GM12892 (cell line): ENCODE results near the gene OR10A3. TPM values are rescaled to one million over a fixed set of nuclear protein-coding genes. Genes with fewer than 3 reads are reported as not detected.
"Not testable (repeated sequence)": the region's sequence is repeated elsewhere in the genome, so short reads cannot be mapped to it uniquely, and the experiment has no call there.

Experiments
- DNase-seq: peaks from one replicate; pipeline ENCODE4 v3.0.0; 2011; ENCODE audit not compliant: insufficient read length
- FAIRE-seq: peaks from 2 replicates; lab custom pipeline; 2011; peaks lifted over from hg19 to GRCh38; lab: Jason Lieb, UNC
- POLR2A ChIP-seq: IDR thresholded peaks from 2 replicates; pipeline ENCODE4 v1.6.1; 2011; ENCODE audit warnings: low read depth, low read length, control low read depth
- POLR2AphosphoS5 ChIP-seq: IDR thresholded peaks from 2 replicates; pipeline ENCODE4 v1.6.1; 2011; ENCODE audit warnings: low read depth, low read length, control low read depth
- TAF1 ChIP-seq: IDR thresholded peaks from 2 replicates; pipeline ENCODE4 v1.6.1; 2011; ENCODE audit warnings: low read depth, mild to moderate bottlenecking, control low read depth, low read length, borderline replicate concordance
- polyA plus RNA-seq: library from polyadenylated mRNA; unstranded; fragments of >200 nt; gene quantifications from one replicate; pipeline ENCODE4 v1.2.1, GENCODE V29; 2012; ENCODE audit warnings: missing spikeins, inconsistent platforms; ENCODE audit not compliant: missing spikeins

OR10A3 gene, protein sequence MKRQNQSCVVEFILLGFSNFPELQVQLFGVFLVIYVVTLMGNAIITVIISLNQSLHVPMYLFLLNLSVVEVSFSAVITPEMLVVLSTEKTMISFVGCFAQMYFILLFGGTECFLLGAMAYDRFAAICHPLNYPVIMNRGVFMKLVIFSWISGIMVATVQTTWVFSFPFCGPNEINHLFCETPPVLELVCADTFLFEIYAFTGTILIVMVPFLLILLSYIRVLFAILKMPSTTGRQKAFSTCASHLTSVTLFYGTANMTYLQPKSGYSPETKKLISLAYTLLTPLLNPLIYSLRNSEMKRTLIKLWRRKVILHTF
- not detected for polyA plus RNA-seq

GRCh38 chr11:7941608-7942007 is at the start of gene OR10A3:
Gene OR10A3 (minus strand): TSS chr11:7941708. CDS start chr11:7939520, 2,188 bp downstream.
- no peak for FAIRE-seq
- DNase-seq: no peak
- TF ChIP-seq POLR2A: no peak
- no peak for TF ChIP-seq TAF1
- TF ChIP-seq POLR2AphosphoS5: no peak

DNA sequence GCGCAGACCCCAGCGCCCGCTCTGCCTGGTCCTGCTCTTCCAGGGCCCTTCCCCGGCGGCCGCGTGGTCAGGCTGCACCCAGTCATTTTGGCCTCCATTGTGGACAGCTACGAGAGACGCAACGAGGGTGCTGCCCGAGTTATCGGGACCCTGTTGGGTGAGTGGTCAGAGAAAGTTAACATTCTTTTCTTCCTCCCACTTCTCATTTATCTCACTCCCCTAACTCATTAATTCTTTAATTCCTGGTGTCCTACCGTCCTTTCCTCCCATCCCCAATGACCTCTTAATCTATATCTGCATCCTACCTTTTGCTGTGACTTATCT is 46.0 kb upstream of the OR10A3 start:
- not testable (repeated sequence) for FAIRE-seq, DNase-seq

DNA sequence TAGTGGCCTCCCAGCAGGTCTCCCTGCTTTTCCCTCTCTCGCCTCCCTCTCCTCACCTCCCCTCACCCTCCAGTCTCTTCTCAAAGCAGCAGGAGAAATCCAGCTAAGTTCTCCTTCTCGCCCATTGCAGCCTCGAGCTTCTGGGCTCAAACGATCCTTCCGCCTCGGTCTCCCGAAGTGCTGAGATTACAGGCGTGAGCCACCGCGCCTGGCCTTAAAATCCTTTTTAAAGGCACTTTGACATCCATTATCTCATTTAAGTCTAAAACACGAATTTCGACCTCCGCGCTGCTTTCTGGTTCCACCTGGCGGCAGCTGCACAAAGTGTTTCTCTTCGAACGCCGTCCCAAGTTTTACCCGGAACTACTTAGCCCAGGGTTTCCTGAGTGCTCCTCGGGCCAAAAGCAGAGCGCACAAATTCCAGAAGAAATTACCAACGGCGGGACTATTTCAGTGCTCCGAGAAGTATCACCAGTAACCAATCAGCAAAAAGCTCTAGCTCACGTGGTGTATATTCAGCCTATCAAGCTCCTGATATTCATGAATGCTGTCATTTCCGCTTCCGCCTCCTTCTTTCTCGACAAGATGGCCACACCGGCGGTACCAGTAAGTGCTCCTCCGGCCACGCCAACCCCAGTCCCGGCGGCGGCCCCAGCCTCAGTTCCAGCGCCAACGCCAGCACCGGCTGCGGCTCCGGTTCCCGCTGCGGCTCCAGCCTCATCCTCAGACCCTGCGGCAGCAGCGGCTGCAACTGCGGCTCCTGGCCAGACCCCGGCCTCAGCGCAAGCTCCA is 45.5 kb upstream of the OR10A3 start, which contains the start of gene EIF3F:
Gene EIF3F, plus strand, starts transcription at position 570 of the 792 bp plus-strand sequence. Its CDS starts 16 bp downstream, at position 586.
- FAIRE-seq (peak; percentile 99), DNase-seq (peak; percentile 66)
- 0 out of 2 replicates have a peak, but pooled peaks have one; percentile 51 for TF ChIP-seq POLR2AphosphoS5
- TF ChIP-seq POLR2A: peak; percentile 48; the same call in 1 of the 2 replicates
- peak; percentile 39; the same call in 1 of the 2 replicates for TF ChIP-seq TAF1

- no peak for FAIRE-seq
- TF ChIP-seq POLR2AphosphoS5 (no peak), POLR2A (no peak), TAF1 (no peak)
- no peak for DNase-seq
These were observed 42.5 kb upstream of the OR10A3 start for GRCh38 chr11:7983832-7984590.

- FAIRE-seq (no peak), DNase-seq (no peak)
- TF ChIP-seq POLR2A (no peak), POLR2AphosphoS5 (no peak), TAF1 (no peak)
These were observed 41.1 kb upstream of the OR10A3 start for GRCh38 chr11:7982582-7983119.

DNA sequence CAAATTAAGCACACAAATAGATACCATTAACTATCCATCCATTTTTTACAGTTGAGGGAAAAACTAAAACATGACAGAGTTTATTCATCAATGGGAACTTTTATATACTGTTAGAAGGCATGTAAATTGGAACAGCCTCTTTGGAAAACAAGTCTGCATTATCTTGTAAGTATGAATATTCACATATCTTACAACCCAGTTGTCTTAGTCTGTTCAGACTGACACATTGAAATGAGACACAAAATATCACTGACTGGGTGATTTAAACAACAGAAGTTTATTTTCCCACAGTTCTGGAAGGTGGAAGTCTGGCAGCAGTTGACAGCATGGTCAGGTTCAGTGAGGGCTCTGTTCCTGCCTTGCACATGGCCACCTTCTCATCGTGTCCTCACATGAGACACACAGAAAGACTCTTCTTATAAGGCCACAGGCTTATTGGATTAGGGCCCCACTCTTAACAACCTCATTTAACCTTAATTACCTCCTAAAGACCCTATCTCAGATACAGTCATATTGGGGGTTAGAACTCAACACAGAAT is 40.2 kb upstream of the OR10A3 start:
- no peak for DNase-seq
- TF ChIP-seq TAF1: no peak
- TF ChIP-seq POLR2AphosphoS5: no peak
- no peak for TF ChIP-seq POLR2A

DNA sequence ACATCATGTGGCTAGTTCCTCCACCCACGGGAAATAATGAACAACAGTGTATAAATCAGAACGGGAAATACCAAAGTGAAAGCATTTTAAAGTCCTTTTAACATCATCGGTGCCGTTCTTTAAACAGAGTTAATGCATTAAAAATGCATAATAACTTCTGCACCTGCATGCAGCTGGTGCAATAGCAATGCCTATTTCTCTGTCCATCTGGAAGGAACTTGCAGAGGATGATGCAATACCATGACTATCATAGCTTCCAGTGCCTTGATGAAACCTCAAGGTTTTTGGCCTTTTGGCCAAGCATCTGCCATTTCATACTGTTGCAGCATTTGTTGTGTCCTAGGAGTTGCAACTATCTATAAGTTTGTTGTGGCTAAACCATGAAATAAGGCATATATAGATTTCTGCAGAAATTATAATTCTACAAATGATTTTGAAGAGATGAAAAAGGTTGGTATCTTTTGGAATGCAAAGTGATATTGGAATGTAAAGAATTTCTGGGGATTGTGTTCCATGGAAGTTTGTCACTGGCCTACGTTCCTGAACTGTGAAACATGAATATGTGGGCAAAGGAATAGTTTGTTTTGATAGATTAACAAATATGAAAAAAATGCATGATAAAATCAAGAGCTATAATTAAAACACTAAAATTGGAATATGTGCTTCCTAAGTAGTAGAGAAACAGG is 35.9 kb upstream of the OR10A3 start:
- no peak for TF ChIP-seq POLR2AphosphoS5
- TF ChIP-seq TAF1: no peak
- no peak for TF ChIP-seq POLR2A
- FAIRE-seq: no peak
- no peak for DNase-seq

More for the DNA sequence above, 40.2 kb upstream of the OR10A3 start:
- FAIRE-seq: no peak

DNA sequence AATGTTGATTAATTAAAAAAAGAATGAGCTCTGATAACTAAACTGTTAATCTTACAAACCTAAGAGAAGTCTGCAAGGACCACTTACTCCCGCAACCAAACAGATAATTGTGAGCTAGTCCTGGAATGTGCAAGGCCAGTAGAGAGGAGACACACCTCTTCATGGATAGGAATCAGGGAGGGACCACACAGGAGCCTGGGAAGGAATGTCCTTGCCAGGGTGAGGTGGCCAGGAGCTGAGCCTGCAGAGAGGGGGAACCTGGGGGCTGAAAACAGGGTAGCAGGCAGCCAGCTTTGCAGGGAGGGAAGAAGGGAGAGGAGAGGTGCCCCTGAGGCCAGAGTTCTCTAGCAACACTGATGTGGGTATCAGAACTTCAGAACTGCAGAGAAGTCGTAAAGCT is 33.2 kb upstream of the OR10A3 start:
- DNase-seq (no peak), FAIRE-seq (no peak)
- TF ChIP-seq TAF1 (no peak), POLR2AphosphoS5 (no peak), POLR2A (no peak)

- no peak for TF ChIP-seq POLR2AphosphoS5
- TF ChIP-seq TAF1: no peak
- no peak for TF ChIP-seq POLR2A
- no peak for DNase-seq
- FAIRE-seq: no peak
These were observed 31.5 kb upstream of the OR10A3 start for GRCh38 chr11:7973011-7973410.

GRCh38 chr11:7971846-7972245 is 30.3 kb upstream of the OR10A3 start:
- FAIRE-seq: no peak
- TF ChIP-seq POLR2AphosphoS5 (no peak), POLR2A (no peak), TAF1 (no peak)
- no peak for DNase-seq
